ENCODE data around the gene SGCD.
A peak's percentile ranks its signal among the peaks of the same experiment; 100 is the strongest.

Gene SGCD

DNA sequence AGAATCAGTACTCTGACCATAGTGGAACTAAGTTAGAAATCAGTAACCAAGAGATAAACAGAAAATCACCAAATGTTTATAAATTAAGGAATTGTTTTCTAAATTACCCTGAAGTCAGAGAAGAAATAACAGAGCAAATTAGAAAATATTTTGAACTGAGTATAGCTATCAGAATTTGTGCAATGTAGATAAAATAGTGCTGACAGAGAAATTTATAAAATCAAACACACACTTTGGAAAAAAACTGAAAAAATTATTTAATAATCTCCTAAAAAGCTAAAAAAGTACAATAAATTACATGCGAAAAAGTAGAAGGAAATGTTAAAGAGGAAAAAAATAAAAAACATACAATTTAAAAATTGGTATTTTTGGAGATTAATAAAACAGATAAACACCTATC lies 486.0 kb downstream of the SGCD start:
- TF ChIP-seq, protein P1, sequence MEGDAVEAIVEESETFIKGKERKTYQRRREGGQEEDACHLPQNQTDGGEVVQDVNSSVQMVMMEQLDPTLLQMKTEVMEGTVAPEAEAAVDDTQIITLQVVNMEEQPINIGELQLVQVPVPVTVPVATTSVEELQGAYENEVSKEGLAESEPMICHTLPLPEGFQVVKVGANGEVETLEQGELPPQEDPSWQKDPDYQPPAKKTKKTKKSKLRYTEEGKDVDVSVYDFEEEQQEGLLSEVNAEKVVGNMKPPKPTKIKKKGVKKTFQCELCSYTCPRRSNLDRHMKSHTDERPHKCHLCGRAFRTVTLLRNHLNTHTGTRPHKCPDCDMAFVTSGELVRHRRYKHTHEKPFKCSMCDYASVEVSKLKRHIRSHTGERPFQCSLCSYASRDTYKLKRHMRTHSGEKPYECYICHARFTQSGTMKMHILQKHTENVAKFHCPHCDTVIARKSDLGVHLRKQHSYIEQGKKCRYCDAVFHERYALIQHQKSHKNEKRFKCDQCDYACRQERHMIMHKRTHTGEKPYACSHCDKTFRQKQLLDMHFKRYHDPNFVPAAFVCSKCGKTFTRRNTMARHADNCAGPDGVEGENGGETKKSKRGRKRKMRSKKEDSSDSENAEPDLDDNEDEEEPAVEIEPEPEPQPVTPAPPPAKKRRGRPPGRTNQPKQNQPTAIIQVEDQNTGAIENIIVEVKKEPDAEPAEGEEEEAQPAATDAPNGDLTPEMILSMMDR (conservative IDR thresholded peaks at IDR 0.05) = no peak
- H3K27ac ChIP-seq = no peak overlapping the region

DNA sequence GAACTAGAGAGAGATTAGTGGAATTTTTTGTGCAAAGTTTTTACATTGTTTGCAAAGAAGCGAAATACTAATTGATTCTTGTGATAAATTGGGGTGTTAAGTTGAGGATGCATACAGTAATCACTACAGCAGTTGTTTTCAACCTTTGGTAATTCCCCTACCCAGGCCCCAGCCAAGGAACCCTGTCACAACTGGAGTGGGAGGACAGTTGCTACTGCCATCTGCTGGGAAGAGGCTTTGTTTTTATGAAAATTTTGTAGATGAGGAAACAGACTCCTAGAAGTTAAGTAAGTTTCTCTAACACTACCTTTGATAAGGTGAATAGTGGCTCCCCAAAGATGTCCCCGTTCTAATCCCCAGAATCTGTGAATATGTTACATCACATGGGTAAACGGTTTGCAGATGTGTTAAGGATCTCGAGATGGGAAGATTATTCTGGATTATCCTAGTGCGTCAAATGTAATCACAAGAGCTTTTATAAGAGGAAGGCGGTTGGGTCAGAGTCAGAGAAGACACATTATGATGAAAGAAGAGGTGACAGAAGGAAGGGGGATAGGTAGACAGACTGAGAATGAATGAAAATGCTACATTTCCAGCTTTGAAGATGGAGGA lies 489.1 kb downstream of the SGCD start:
- H3K27ac ChIP-seq = no peak overlapping the region
- TF ChIP-seq, protein P1 (conservative IDR thresholded peaks at IDR 0.05) = peak; percentile 80
